Activated CD4-positive, alpha-beta memory T cell treated with anti-CD3 and anti-CD28 coated beads, Interleukin-2, amount 10 ng/mL, durations not matched to agents 7 days and 5 days (primary cell): ENCODE data around the gene TIMM13. TPM values are rescaled to one million over a fixed set of nuclear protein-coding genes. Genes with fewer than 3 reads are reported as not detected.
"Not testable (repeated sequence)": the region's sequence is repeated elsewhere in the genome, so short reads cannot be mapped to it uniquely, and the experiment has no call there.

ENCODE experiments used
- CTCF ChIA-PET: fragments of 350-600 bp; sonication (Branson Sonifier 250); formaldehyde crosslinking; loops from one replicate; lab custom pipeline; 2021; ENCODE audit warnings: antibody characterized with exemption, inconsistent platforms; lab: Charles Lee
- POLR2A ChIA-PET: fragments of 350-600 bp; sonication (Branson Sonifier 250); formaldehyde crosslinking; loops from one replicate; lab custom pipeline; 2021; ENCODE audit warnings: antibody characterized with exemption; lab: Charles Lee
- DNase-seq: peaks from one replicate; pipeline ENCODE4 v3.0.0-alpha.2; 2020
- H3K27ac Mint-ChIP-seq: one replicate; pipeline ENCODE4 v1.8.0; 2021; ENCODE audit warnings: mild to moderate bottlenecking, mixed read lengths
- H3K27me3 Mint-ChIP-seq: one replicate; pipeline ENCODE4 v1.8.0; 2021; ENCODE audit warnings: mixed read lengths
- H3K36me3 Mint-ChIP-seq: one replicate; pipeline ENCODE4 v1.8.0; 2021; ENCODE audit warnings: low read depth, mixed read lengths
- H3K4me1 Mint-ChIP-seq: one replicate; pipeline ENCODE4 v1.8.0; 2021; ENCODE audit warnings: mixed read lengths
- H3K4me3 Mint-ChIP-seq: one replicate; pipeline ENCODE4 v1.8.0; 2021; ENCODE audit warnings: mild to moderate bottlenecking, mixed read lengths
- H3K9me3 Mint-ChIP-seq: one replicate; pipeline ENCODE4 v1.8.0; 2021; ENCODE audit warnings: mixed read lengths
- total RNA-seq, 2 experiments: library from RNA; stranded (reverse); gene quantifications; one replicate each; pipeline ENCODE4 v1.2.3, GENCODE V29; 2021

Gene TIMM13
- total RNA-seq, 2 experiments from 2014 or later: 44.5 to 47.4 TPM

DNA sequence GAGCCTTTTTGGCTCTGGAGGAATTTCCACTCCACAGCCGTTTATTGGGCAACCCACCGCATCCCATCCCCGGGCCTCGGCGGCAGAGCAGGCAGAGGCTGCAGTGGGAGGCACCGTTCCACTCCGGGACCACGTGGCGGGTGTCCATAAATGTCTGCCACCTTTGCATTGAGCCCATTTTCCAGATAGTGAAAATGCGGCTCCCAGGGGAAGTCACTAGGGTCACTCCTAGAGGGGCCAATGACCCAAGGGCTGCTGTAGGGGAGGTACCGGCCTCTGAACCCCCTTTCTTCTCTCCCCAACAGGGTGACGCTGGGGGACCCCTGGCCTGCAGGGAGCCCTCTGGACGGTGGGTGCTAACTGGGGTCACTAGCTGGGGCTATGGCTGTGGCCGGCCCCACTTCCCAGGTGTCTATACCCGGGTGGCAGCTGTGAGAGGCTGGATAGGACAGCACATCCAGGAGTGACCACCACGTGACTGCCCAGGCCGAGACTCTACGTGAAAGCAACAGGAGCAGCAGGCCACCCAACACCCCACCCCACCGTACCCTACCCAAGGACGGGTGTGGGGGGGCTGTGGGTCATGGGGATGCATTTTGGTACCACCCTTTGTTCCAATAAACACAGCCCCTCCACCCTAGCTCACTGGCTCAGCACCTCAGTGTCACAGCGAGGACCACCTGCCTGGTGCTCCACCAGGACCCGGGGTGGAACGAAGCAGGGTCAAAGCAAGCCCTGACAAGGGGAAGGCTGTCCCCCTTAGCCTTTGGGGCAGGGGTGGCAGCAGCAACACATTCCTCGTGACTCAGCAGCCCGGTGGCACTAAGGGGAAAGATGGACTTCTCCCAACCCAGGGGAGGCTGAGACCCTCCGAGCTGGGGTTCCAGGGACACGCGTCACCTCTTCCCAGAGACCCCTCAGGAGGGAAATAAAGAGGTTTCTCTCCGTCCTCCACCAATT lies 1.5 kb downstream of the TIMM13 start:
- Mint-ChIP-seq H3K36me3 (peaks cover 22% of the 10 kb centered on the region), H3K27me3 (no peaks in the 10 kb centered on the region), H3K4me3 (peak overlapping the region; percentile 84), H3K27ac (peak overlapping the region; percentile 40), H3K4me1 (peaks cover 17% of the 10 kb centered on the region), H3K9me3 (no peaks in the 10 kb centered on the region)
- ChIA-PET CTCF (interaction anchor here (1.2 kb wide), 1 partner anchor 222 kb away, joined by 3 read pairs; no protein-coding TSS in a partner anchor), POLR2A (interaction anchor here (0.9 to 3.2 kb wide), 3 partner anchors 13 to 50 kb away, joined by 3 to 18 read pairs (median 4); partner anchors contain the start of gene GADD45B)
- DNase-seq: no peak

DNA sequence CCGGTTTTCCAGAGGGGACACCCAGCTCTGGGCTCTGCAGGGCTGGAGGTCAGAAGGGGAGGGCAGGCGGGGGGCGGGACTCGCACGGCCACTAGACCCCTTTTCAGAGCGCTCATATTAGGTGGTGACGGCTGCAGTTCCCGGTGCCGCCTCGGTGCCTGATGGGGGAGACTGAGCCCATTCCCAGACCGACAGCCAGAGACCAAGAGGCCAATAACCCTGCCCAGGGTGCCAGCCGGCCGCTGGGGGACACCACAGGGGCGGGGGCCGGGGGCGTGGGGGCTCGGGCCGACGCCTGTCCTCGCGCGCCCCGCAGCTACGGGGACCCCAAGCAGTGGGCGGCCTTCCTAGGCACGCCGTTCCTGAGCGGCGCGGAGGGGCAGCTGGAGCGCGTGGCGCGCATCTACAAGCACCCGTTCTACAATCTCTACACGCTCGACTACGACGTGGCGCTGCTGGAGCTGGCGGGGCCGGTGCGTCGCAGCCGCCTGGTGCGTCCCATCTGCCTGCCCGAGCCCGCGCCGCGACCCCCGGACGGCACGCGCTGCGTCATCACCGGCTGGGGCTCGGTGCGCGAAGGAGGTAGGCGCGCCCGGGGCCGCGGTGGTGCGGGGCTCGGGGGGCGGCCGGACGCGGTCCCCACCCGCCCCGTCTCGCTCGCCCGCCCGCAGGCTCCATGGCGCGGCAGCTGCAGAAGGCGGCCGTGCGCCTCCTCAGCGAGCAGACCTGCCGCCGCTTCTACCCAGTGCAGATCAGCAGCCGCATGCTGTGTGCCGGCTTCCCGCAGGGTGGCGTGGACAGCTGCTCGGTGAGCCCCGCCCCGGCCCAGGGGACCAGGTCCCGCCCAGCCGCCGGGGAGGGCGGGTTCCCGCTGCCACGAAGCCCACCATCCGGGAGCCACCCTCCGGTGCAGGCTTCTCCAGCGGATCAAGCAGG lies 2.4 kb downstream of the TIMM13 start:
- ChIA-PET CTCF (no interaction called here), POLR2A (interaction anchor here (1.2 kb wide), 1 partner anchor 51 kb away, joined by 3 read pairs; the partner anchor contains the start of gene GADD45B)
- no peak for DNase-seq
- Mint-ChIP-seq H3K36me3 (peaks cover 12% of the 10 kb centered on the region), H3K27me3 (no peaks in the 10 kb centered on the region), H3K4me1 (peaks cover 17% of the 10 kb centered on the region), H3K4me3 (no peak overlapping the region), H3K9me3 (no peaks in the 10 kb centered on the region), H3K27ac (no peak overlapping the region)

DNA sequence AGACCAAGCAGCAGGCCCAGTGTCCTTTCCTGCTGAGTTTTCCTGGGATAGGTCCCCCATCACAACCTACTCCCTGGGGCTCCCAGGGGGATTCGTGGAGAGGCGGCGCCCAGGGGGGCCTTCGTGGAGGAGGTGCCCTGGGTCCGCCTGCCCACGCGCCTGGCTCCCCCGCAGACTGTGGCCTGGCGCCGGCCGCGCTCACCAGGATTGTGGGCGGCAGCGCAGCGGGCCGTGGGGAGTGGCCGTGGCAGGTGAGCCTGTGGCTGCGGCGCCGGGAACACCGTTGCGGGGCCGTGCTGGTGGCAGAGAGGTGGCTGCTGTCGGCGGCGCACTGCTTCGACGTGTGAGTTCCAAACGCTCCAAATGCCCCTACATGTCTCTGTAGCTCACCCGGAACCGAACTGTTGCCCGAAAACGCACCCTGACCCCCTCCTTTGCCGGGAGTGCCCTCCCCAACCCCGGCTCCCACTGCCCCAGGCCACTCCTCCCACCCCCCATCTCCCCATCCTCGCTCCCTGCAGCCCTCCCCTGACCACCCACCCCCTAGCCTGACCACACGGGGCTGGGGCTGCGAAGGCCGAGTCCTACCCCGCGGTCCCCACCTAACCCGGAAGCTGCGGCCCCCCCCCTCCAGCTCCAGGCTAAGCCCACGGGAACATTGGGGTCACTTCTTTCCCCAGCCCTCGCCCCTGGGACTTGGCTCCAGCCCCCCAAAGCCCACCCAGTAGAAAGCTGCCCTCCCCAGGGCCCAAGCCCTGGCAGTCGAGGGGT lies 3.3 kb downstream of the TIMM13 start:
- H3K36me3 Mint-ChIP-seq: peaks cover 9% of the 10 kb centered on the region
- no peaks in the 10 kb centered on the region for H3K9me3 Mint-ChIP-seq
- H3K27ac Mint-ChIP-seq: no peak overlapping the region
- H3K4me3 Mint-ChIP-seq: no peak overlapping the region
- ChIA-PET POLR2A (interaction anchor here (1.2 kb wide), 1 partner anchor 52 kb away, joined by 3 read pairs; the partner anchor contains the start of gene GADD45B), CTCF (no interaction called here)
- DNase-seq: no peak
- peaks cover 17% of the 10 kb centered on the region for H3K4me1 Mint-ChIP-seq
- no peaks in the 10 kb centered on the region for H3K27me3 Mint-ChIP-seq

DNA sequence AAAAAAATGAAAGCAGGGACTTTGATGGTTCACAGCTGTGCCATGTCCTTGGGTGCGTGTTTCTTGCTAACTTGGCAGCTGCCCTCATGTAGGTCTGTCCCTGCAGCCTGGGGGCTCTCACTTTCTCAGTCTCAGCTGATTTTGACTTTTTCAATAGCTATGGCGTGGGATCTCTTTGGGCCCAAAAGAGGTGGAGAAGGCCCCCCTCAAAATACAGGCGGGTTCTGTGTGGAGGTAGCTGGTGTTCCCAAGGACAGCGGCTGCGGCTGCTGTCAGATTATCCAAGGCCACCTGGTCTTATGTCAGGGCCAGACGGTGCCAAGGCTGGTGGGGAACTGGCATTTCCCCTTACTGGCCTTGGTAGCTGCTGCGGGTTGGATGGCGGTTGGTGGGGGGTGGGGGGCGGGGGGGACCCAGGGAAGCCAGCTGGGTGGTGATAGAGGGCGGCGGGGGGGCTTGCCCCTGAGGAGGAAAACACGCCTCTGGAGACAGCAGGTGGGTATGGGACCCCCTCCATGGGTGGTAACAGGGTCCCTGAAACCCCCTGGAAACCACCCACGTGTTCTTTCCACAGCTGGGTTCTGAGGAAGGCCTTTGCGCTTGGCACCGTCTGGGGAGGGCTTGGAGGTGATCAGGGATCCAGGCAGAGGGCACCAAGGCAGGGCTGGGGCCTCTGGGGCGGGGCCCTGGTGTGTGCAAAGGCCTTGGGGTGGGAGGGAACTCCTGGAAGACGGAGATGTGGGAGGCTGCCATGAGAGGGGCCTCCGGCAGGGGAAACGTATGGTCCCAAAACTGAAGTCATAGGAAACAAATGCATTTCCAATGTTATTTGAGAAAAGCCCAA lies 4.1 kb downstream of the TIMM13 start:
- POLR2A ChIA-PET: interaction anchor here (0.6 kb wide), 1 partner anchor 168 kb away, joined by 3 read pairs; no protein-coding TSS in a partner anchor
- peaks cover 7% of the 10 kb centered on the region for H3K36me3 Mint-ChIP-seq
- H3K9me3 Mint-ChIP-seq: no peaks in the 10 kb centered on the region
- no peak overlapping the region for H3K4me3 Mint-ChIP-seq
- H3K27ac Mint-ChIP-seq: no peak overlapping the region
- CTCF ChIA-PET: no interaction called here
- H3K27me3 Mint-ChIP-seq: no peaks in the 10 kb centered on the region
- H3K4me1 Mint-ChIP-seq: peaks cover 17% of the 10 kb centered on the region
- DNase-seq: no peak

GRCh38 chr19:2421581-2422306 lies 5.6 kb downstream of the TIMM13 start:
- H3K4me1 Mint-ChIP-seq: peaks cover 9% of the 10 kb centered on the region
- H3K27ac Mint-ChIP-seq: no peak overlapping the region

GRCh38 chr19:2420490-2420889 lies 6.9 kb downstream of the TIMM13 start:
- no peaks in the 10 kb centered on the region for H3K9me3 Mint-ChIP-seq
- no peak overlapping the region for H3K4me3 Mint-ChIP-seq
- no peak for DNase-seq
- H3K36me3 Mint-ChIP-seq: no peaks in the 10 kb centered on the region
- POLR2A ChIA-PET: interaction anchor here (1.6 kb wide), 1 partner anchor 36 kb away, joined by 3 read pairs; the partner anchor contains the start of gene LMNB2
- H3K27ac Mint-ChIP-seq: no peak overlapping the region
- CTCF ChIA-PET: no interaction called here
- H3K27me3 Mint-ChIP-seq: no peaks in the 10 kb centered on the region
- H3K4me1 Mint-ChIP-seq: no peaks in the 10 kb centered on the region

More at GRCh38 chr19:2421581-2422306, 5.6 kb downstream of the TIMM13 start:
- Mint-ChIP-seq H3K4me3 (no peak overlapping the region), H3K27me3 (no peaks in the 10 kb centered on the region), H3K9me3 (no peaks in the 10 kb centered on the region), H3K36me3 (peaks cover 2% of the 10 kb centered on the region)
- no peak for DNase-seq
- CTCF ChIA-PET: no interaction called here
- POLR2A ChIA-PET: interaction anchor here (1.6 kb wide), 1 partner anchor 35 kb away, joined by 3 read pairs; the partner anchor contains the start of gene LMNB2

DNA sequence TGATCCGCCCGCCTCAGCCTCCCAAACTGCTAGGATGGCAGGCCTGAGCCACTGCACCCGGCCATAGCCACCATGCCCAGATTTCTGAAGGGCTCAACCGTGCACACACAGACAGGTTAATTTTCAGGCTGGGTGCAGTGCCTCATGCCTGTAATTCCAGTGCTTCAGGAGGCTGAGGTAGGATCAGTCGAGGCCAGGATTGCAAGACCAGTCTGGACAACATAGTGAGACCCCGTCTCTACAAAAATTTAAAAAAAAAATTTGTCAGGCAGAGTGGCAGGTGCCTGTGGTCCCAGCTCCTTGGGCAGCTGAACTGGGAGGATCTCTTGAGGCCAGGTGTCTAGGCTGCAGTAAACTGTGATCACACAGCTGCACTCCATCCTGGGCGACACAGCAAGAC lies 7.6 kb downstream of the TIMM13 start:
- H3K36me3 Mint-ChIP-seq: no peaks in the 10 kb centered on the region
- no peaks in the 10 kb centered on the region for H3K27me3 Mint-ChIP-seq
- H3K4me1 Mint-ChIP-seq: no peaks in the 10 kb centered on the region
- H3K27ac Mint-ChIP-seq: no peak overlapping the region
- no peaks in the 10 kb centered on the region for H3K9me3 Mint-ChIP-seq
- H3K4me3 Mint-ChIP-seq: no peak overlapping the region
- ChIA-PET CTCF (no interaction called here), POLR2A (interaction anchor here (1.6 kb wide), 1 partner anchor 37 kb away, joined by 3 read pairs; the partner anchor contains the start of gene LMNB2)
- no peak for DNase-seq

- Mint-ChIP-seq H3K36me3 (no peaks in the 10 kb centered on the region), H3K9me3 (no peaks in the 10 kb centered on the region), H3K4me3 (no peak overlapping the region), H3K27me3 (no peaks in the 10 kb centered on the region), H3K4me1 (no peaks in the 10 kb centered on the region), H3K27ac (no peak overlapping the region)
- no peak for DNase-seq
- ChIA-PET POLR2A (no interaction called here), CTCF (no interaction called here)
Observed at GRCh38 chr19:2417881-2418406, 9.4 kb downstream of the TIMM13 start.

- CTCF ChIA-PET, H3K9me3 Mint-ChIP-seq, H3K36me3 Mint-ChIP-seq, H3K27ac Mint-ChIP-seq, DNase-seq, H3K4me1 Mint-ChIP-seq, H3K27me3 Mint-ChIP-seq, H3K4me3 Mint-ChIP-seq, POLR2A ChIA-PET: not testable (repeated sequence)
Observed at GRCh38 chr19:2417436-2417835, 9.9 kb downstream of the TIMM13 start.

DNA sequence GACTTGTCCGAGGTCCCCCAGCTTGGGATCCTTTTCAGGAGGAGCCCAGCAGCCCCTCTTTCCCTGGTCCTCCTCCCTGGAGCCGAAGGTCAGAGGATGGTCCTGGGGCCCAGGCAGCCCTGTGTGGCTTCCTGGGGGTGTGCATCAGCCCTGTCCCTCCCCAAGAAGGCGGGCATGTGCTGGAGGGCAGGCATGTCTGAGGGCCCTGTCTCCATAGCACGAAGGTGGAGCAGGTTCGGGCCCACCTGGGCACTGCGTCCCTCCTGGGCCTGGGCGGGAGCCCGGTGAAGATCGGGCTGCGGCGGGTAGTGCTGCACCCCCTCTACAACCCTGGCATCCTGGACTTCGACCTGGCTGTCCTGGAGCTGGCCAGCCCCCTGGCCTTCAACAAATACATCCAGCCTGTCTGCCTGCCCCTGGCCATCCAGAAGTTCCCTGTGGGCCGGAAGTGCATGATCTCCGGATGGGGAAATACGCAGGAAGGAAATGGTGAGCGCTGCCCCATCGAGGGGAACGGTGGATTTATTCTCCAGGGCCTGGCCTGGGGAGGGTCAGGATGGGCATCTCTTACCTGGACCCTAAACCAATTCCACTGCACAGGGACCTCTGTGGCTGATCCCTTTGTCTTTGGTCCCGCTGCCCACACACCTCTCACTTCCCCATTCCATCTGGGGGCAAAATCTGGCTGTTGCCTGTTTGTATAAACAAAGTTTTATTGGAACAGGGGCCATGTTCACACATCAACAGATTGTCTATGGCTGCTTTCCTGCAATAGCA lies 10.9 kb downstream of the TIMM13 start:
- Mint-ChIP-seq H3K4me3 (no peak overlapping the region), H3K27me3 (no peaks in the 10 kb centered on the region), H3K27ac (no peak overlapping the region), H3K9me3 (no peaks in the 10 kb centered on the region), H3K4me1 (no peaks in the 10 kb centered on the region), H3K36me3 (no peaks in the 10 kb centered on the region)
- no peak for DNase-seq
- POLR2A ChIA-PET: interaction anchor here (0.7 kb wide), 1 partner anchor 466 kb away, joined by 3 read pairs; no protein-coding TSS in a partner anchor
- CTCF ChIA-PET: no interaction called here
